AG04450 (cell line): ENCODE data around the gene NRG2. TPM values are rescaled to one million over a fixed set of nuclear protein-coding genes. Genes with fewer than 3 reads are reported as not detected.

Source experiments
- CTCF ChIA-PET: fragments of 300-600, 350-600 bp; formaldehyde crosslinking; extraction: SDS; loops from one replicate; lab custom pipeline; 2022; ENCODE audit warnings: antibody characterized with exemption, inconsistent platforms; lab: Charles Lee
- POLR2A ChIA-PET: fragments of 350-600 bp; formaldehyde crosslinking; extraction: SDS; loops from one replicate; lab custom pipeline; 2021; ENCODE audit warnings: antibody characterized with exemption, inconsistent platforms; lab: Yijun Ruan, JAX
- DNase-seq: peaks from one replicate; pipeline ENCODE4 v3.0.0-alpha.2; 2011; ENCODE audit warnings: low read depth, low spot score
- H3K27ac ChIP-seq: one replicate; pipeline ENCODE4 v1.5.1; 2012; ENCODE audit warnings: low read depth, low read length, control low read depth
- H3K27me3 ChIP-seq: one replicate; pipeline ENCODE4 v1.6.0; 2012; ENCODE audit warnings: low read length; ENCODE audit not compliant: control insufficient read depth, insufficient read depth
- H3K4me3 ChIP-seq: 2 replicates; pipeline ENCODE4 v1.5.1; 2011; ENCODE audit warnings: mild to moderate bottlenecking, low read depth, low read length, control low read depth
- H3K9me3 ChIP-seq: 2 replicates; pipeline ENCODE4 v1.5.1; 2012; ENCODE audit warnings: low read length; ENCODE audit not compliant: control insufficient read depth, insufficient read depth
- polyA plus RNA-seq: library from polyadenylated mRNA; depleted of rRNA; stranded (reverse); fragments of >200 nt; gene quantifications from 2 replicates; pipeline ENCODE4 v1.2.3, GENCODE V29; 2011
- TF ChIP-seq, protein P1 (sequence below): IDR thresholded peaks from 2 replicates; pipeline ENCODE4 v1.5.1; 2011; ENCODE audit warnings: low read depth, low read length, control low read depth, inconsistent platforms

Gene NRG2
- polyA plus RNA-seq, 1 experiment: 0.02 TPM

GRCh38 chr5:139908749-139909148 is 134.3 kb downstream of the NRG2 start:
- TF ChIP-seq, protein P1, sequence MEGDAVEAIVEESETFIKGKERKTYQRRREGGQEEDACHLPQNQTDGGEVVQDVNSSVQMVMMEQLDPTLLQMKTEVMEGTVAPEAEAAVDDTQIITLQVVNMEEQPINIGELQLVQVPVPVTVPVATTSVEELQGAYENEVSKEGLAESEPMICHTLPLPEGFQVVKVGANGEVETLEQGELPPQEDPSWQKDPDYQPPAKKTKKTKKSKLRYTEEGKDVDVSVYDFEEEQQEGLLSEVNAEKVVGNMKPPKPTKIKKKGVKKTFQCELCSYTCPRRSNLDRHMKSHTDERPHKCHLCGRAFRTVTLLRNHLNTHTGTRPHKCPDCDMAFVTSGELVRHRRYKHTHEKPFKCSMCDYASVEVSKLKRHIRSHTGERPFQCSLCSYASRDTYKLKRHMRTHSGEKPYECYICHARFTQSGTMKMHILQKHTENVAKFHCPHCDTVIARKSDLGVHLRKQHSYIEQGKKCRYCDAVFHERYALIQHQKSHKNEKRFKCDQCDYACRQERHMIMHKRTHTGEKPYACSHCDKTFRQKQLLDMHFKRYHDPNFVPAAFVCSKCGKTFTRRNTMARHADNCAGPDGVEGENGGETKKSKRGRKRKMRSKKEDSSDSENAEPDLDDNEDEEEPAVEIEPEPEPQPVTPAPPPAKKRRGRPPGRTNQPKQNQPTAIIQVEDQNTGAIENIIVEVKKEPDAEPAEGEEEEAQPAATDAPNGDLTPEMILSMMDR: no peak
- no peak overlapping the region for H3K4me3 ChIP-seq
- DNase-seq: no peak
- H3K27me3 ChIP-seq: peaks cover 40% of the 10 kb centered on the region
- CTCF ChIA-PET: no interaction called here
- H3K9me3 ChIP-seq: no peaks in the 10 kb centered on the region
- H3K27ac ChIP-seq: no peak overlapping the region
- POLR2A ChIA-PET: interaction anchor here (0.6 kb wide), 1 partner anchor 28 kb away, joined by 10 read pairs; no protein-coding TSS in a partner anchor

DNA sequence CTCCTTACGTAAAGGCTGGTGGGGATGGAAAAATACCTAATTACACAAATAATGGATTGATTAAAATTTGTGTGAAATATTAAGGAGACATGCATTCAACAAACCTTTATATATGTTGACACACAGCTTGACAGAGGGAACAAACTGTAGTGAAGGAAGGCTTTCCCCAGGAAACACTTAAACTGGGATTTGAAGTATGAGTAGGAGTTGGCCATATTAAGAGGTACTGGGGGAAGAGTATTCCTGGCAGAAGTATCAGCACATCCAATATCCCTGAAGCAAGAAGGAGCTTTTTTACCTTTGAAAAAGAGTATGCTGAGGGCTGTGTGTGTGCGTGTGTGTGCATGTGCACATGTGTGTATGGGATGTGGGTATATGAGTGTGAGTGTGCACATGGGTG is 136.4 kb downstream of the NRG2 start:
- TF ChIP-seq, protein P1: no peak
- DNase-seq: no peak
- peaks cover 57% of the 10 kb centered on the region for H3K27me3 ChIP-seq
- ChIA-PET POLR2A (no interaction called here), CTCF (no interaction called here)
- H3K9me3 ChIP-seq: no peaks in the 10 kb centered on the region
- H3K4me3 ChIP-seq: no peak overlapping the region
- H3K27ac ChIP-seq: no peak overlapping the region

DNA sequence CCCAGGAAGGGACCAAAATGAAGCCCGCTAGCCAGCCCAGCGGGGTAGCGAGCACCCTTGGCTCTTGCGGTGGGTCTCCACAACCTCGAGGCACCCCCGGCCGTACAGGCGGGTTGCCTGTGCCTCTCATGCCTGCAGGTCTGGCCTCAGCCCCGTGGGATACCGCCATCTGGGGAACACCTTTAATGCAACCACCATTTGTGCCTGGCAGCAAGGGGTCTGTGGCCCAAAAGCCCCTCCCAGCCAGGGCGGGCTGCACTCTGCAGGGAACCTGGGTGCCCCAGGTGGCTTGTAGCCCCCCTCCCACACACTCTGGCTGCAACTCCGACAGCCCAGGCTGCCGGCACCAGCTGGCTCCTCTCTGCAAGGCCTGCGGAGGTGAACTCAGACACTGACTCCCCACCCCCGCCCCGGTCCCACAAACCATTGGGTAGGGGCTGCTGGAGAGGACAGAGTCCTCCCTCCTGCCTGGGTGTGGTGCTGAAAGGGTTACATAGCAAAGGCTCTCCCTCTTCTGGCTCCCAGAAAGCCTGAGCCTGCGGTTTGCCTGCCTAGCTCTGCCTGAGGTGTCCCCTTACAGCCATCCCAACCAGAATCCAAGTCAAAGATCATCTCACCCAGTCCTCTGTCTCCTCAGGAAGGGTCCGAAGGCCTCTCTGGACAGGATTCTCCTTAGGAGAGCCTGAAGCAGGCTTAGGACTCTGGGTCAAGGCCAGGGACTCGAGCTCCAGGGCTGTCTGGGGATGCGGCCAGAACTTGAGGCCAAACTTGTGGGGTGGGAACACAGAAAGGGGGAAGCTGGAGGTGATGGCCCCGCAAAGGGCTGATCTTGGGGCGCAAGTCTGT is 138.1 kb downstream of the NRG2 start:
- no peak overlapping the region for H3K27ac ChIP-seq
- POLR2A ChIA-PET: no interaction called here
- H3K27me3 ChIP-seq: peaks cover 68% of the 10 kb centered on the region
- TF ChIP-seq, protein P1: no peak
- DNase-seq: no peak
- CTCF ChIA-PET: interaction anchor here (0.6 kb wide), 1 partner anchor 55 kb away, joined by 4 read pairs; no protein-coding TSS in a partner anchor
- no peaks in the 10 kb centered on the region for H3K9me3 ChIP-seq
- no peak overlapping the region for H3K4me3 ChIP-seq

DNA sequence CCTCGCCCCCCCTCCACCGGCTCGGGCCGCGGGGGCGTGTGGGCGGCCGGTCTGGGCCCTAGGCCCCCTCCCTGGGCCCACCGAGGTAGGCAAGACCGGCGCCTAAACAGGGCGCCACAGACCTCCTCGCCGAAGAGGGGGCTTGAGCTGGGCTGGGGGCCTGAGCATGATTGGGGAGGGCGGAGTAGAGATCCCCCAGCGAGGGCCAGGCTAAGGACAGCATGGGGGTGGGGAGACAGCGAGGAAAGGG is 138.6 kb downstream of the NRG2 start:
- CTCF ChIA-PET: no interaction called here
- H3K9me3 ChIP-seq: no peaks in the 10 kb centered on the region
- POLR2A ChIA-PET: no interaction called here
- TF ChIP-seq, protein P1: no peak
- H3K27ac ChIP-seq: no peak overlapping the region
- DNase-seq: no peak
- H3K4me3 ChIP-seq: no peak overlapping the region
- peaks cover 68% of the 10 kb centered on the region for H3K27me3 ChIP-seq

DNA sequence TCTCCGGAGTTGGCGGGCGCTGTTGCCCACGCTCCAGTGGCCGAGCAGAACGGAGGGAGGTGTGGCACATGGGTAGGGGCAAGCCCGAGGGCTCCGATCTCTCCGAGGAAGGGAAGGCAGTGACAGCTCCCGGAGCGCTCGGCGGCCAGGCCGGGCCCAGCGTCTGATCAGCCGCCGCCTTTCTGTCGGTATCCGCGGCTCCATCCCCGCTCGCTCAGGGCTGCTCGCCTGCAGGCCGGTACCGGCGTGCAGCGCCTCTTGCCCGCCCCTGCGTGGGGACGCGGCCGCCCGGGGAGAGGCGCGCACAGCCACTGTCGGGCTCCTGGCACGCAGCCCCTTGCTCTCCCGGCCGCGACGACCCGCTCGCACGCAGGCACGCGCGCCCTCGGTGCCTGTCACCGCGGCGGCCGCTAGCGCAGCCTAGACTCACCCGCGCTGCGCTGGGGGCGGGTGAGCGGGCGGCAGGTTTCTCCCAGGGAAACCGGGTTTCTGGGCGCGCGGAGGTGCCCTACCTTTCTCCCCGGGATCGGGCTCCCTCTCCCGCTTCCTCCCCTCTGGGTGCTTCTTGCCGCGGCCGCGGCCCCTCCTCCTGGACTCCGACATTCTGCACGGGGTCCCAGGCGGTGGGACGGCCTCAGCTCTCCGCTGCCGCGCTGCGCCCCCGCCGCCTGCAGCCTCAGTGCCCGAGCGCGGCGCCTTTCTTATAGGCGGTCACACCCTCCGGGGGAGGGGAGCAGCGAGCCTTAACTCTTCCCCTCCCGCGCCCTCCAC is 139.1 kb downstream of the NRG2 start:
- no peak for DNase-seq
- no peak overlapping the region for H3K4me3 ChIP-seq
- CTCF ChIA-PET: interaction anchor here (0.6 kb wide), 1 partner anchor 138 kb away, joined by 4 read pairs; no protein-coding TSS in a partner anchor

More for the DNA sequence above, 139.1 kb downstream of the NRG2 start:
- H3K27ac ChIP-seq: no peak overlapping the region
- TF ChIP-seq, protein P1: no peak
- POLR2A ChIA-PET: no interaction called here
- peaks cover 70% of the 10 kb centered on the region for H3K27me3 ChIP-seq
- H3K9me3 ChIP-seq: no peaks in the 10 kb centered on the region
